Muscle of back (tissue), 11 donors: ENCODE results near the gene YPEL2. TPM values are rescaled to one million over a fixed set of nuclear protein-coding genes. Genes with fewer than 3 reads are reported as not detected.

Source experiments
- DNase-seq, 3 donors: peaks; one replicate each; pipeline versions ENCODE4 v3.0.0 to v3.0.0-alpha.2; 2013
- polyA plus RNA-seq, 10 donors: library from polyadenylated mRNA; unstranded; fragments of 120-200 nt; gene quantifications; one replicate each; pipeline ENCODE4 v1.2.1, GENCODE V29; 2013; ENCODE audit not compliant: insufficient read length in 10 of 10

Gene YPEL2
- polyA plus RNA-seq, 10 donors: 10.8 to 17.4 (median 14.4) TPM

DNA sequence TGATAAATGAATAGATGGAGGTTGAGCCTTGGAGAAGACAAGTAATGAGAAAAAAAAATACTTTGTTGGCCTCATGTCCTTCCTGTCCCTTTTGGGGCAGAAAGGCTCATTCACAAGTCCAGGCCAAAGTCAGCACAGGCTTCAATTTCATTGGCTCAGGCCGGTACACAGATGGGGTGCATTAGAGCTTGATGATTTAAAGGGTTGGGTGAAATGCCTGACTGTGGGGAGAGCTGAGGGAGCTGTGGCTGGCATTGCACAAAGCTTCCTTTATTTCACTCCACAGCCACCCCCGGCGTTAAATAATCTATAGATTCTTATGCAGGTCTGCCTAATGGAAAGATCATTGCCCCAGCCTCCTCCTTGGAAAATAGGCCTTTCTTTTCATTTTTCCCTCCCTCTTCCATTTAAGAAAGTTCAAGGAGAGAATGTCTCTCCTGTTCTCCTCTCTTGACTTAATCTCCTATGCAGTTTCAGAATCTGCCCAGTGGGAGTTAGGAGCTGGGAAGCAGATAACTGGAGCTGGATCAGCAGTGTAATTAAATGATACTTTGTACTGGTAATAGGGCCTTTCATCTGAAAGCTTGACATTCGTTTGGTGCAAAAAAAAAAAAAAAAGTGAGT is 24.4 kb downstream of the YPEL2 start:
- DNase-seq: no peak

DNA sequence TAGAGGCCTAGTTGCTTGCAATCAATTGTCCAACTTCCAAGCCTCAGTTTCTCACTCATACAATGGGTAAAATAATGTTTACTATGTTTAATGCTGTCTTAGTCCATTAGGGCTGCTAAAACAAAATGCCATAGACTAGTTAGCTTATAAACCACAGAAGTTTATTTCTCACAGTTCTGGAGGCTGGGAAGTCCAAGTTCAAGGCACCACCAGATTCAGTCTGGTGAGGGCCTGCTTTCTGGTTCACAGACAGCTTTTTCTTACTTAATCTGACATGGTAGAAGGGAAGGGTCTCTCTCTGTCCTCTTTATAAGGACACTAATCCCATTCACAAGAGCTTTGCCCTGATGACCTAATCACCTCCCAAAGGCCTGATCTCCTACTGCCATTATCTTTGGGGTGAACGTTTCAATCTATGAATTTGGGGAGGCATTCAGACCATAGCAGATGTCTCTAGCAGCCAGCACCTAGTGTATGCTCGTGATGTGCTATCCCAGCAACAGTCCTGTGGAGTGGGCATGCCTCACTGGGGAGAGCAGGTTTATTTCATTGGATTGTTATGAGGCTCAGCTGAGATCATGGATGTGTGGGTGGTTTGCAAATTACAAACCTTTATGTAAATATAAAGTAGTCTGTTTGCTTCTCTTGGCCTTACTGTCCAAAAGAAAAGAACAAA is 25.2 kb downstream of the YPEL2 start:
- no peak for DNase-seq

DNA sequence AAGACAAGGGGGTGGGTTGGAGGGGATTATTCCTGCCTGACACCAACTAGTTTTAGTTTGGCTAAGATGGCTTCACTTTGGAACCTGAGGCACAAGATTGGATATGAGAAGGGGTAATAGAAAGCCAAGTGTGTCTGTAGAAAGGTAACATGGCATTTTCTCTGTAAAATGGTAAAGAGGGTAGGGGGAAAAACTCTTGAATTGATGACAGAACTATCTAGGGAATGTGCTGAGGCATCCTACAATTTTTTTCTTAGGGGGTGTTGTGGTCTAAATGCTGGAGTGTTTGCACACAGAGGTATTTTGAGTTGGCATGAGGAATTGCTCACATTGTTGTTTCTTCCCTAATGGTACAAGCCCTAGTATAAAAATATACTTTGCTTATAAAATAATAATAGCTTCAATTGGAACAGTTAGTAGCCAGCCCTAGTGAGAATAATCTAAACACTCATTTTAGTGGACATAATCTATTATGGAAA is 25.8 kb downstream of the YPEL2 start:
- DNase-seq: no peak

DNA sequence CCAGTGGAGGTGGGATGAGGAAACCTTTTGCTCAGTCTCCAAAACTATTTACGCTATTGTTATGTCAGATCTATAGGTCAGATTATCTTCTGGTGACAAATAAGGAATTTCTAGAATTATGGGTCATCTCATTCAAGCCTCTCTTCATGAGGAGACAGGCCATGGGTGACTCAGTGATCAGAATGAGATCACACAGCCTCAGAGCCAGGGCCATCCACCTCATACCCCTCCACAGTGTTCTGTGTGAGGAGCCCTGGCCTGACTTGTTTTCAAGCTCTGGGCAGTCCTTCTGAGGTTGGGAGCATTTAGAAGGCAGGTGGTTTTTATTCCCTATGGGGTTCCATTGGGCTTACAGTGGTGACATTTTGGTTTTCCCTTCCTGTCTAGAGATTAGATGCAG is 26.5 kb downstream of the YPEL2 start:
- DNase-seq: no peak

DNA sequence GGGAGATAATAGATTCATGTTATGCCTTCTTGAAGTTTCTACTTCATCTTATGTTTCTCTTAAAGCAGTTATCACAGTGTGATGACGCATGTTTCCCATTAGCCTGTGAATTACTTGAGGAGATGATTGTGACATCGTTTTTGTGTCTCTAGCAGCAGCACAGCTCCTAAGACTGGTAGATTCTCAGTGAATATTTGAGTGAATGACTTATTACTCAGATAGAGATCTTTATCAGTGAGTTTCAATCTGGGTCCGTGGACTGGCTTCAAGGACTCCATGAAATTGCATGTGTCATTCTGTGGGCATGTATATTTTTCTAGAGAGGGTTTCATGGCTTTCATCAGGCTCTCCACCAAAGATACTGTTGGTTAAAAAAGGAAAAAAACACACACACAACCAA is 29.9 kb downstream of the YPEL2 start:
- DNase-seq: peak in 1 of 3 donors; percentile 86

DNA sequence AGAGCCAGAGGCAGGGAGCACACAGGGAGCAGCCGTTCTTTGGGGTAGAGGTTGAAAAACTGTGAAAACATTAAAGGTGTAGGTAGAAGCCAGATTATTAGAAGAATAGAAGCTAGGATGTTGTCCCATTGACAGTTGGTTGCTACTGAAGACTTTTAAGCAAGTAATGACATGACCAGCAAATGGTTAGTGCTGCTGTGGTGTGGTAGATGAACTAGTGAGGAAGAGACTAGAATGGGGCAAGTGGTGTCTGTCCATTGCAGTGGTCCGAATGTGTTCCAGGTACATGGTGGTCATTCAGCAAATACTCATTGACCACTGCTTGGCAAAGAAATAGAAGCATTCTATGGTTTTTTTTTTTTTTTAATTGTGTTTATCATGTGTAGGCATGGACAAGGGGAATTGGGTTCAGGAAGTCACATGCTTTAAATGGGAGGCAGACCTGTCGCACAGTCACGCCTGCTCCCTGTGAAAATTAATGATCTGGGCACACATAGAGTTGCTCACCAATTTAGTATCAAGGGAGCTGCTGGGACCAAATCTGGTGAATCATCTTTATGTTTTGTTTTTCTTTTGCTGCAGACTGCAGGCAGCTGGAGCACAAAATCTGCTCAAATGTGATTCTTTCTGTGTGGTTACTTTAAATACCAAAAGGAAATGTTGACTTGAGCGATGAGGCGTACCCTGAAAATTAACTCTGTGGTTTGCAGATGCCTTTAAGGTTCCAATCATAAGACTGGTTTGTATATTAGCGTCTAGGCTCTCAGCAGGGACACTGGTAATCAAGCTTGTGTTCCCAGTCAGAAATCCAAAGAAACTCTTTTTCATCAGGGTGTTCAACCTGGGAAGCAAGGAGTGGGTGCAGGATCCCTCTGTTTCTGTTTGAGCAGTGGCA is 30.7 kb downstream of the YPEL2 start:
- DNase-seq: peak in 1 of 3 donors; percentile 86

DNA sequence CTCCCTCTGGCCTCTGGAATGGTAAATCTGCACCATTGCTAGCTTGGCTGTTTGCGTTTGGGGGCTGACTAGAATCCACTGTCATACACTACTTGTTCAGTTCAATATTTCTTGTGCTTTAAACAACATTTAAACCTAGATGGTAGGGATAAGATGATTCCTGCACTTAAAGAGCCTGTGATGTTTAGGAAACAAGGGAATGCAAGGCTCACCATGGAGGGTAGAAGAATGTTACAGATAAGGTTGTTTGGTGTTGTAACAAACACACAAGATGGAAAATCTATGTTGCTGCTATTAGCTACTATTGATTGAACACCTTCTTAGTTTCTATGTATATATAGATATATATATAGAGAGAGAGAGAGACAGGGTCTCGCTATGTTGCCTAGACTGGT is 31.4 kb downstream of the YPEL2 start:
- no peak for DNase-seq

DNA sequence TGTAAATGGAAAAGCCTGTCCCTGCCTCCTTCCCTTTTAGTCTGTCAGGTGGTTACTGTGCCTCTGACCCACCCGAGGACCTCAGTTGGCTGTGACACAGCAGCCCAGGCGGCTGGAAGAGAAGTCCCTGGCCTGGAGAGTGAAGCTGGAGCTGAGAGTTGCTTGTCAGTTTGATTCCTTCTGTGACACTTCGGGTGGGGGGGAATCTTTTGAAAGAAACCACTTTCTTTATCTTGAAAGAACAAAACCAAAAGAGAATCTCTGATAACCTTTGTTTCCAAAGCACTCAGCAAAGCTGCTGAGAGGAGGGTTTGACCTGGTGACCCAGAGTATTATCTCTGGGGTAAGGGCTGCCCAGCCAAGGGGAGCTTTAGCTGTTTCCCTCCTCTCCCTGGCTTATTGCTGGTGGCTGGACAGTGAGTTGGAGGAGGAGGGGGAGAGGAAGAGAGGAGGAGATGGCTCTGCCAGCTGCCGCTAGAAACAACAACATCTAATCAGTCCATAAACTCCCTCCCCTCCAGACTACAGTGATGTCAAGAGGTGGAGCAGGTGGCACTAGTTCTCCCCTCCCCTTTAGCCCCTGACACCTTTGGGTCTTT is 34.0 kb downstream of the YPEL2 start:
- peak in 1 of 3 donors; percentile 36 for DNase-seq

DNA sequence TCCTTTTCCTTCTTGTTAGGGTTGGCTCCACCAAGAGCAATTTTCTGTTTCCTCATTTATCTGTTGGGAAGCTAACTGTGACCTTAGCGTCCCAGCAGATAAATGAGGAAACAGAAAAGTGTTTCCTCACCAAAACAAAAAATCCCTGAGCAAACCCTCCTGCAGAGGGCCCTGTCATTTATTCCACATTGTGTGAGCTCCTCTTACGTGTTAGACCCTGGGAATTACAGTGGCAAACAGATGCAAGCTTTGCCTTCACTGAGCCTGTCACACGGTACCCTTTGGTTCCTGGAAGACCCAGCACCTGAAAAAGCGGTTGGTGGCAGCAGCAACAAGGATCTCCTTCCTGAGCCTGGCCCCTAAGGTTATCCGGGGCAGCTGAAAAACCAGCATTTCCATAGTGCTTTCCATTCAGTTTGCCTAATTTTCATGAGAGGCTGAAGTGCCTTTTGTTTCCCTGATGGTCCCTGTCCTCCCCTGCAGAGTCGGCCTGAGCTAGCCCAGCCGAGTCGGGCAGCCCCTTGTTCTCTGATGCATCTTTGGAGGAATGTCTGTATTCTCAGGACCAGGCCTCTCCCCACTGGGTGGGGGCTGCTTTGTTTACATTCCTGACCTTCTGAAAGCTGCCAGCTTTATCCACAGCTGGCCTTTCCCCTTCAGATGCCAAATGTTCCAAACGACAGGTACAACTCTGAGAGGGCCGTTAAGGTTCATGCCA is 34.7 kb downstream of the YPEL2 start:
- DNase-seq: peak in 1 of 3 donors; percentile 42

DNA sequence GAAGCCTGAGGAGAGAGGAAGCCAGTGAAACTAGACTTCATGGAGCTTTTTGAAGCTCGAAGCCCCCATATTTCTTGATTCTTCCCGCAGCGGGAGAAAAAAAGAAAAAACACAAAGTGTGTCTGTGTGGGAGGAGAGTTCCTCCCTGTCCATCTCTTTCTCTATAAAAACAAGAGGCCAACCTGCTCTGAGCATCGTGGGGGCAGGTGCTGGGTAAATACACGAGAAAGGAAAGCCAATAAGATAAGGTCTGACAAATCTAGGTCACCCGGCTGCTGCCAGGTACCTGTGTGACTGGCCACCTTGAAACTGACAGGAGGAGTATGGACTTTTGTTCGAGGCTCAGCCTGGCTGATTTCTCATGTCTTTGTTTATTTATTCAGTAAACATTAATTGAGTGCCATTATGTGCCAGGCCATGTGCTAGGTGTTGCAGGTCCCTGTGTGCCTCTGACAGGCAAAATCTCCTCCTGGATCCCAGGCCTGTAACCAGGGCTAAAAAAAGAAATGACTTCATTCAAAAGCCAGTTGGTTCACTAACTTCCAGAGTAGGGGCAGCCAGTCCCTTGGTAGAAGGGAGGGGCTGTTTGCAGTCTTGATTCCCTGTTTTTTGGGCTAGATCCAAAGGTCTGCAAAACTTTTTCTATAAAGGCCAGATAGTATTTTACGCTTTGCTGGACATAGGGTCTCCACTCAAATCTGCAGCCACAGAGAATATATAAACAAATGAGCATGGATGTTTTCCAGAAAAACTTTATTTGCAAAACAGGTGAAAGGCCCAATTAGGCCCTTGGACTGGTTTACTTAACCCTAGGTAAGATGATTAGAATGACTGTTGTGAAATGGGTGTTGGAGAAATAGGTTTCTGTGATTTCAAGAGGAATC is 35.6 kb downstream of the YPEL2 start:
- peak; percentile 61 to 77 (median 65) for DNase-seq

DNA sequence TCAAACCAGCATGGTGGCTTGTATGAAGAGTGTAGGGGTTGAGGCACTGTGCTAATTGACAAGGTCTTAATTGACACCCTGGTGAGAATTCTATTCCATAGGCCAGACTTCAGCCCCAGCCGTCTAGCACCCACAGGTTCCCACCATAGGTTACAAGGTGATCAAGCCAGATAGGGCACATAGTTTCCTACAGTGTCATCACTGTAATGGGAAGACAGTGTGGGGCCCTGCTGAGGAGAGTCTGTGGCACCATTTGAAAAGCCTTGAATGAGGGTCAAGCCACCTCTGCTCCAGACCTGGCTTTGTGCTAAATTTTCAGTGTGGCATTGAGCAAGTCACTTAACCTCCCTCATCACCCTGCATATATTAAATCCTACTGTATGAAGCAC is 36.2 kb downstream of the YPEL2 start:
- DNase-seq: no peak

DNA sequence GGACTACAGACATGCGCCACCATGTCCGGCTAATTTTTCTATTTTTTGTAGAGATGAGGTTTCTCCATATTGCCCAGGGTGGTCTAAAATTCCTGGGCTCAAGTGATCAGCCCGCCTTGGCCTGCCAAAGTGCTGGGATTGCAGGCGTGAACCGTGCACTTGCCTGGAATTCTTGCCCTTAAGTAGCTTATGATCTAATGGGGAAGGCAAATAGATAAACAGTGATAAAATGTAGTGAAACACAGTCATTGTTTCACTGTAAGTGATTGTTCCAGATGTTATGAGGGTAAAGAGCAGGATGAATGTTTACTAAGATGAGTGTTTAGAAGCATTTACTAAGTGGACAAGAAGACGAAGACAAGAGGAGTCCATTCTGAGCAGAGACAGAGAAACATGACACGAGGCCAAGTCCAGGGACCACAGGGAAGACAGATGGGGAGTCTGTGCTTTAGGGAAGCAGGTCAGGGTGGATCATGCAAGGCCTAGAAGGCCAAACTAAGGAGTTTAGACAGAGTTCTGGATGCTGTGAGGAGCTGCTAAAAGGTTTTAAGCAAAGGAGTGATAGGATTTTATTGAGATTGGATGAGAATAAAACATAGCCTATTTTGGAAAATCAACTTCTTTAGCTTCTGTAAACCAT is 36.9 kb downstream of the YPEL2 start:
- no peak for DNase-seq

DNA sequence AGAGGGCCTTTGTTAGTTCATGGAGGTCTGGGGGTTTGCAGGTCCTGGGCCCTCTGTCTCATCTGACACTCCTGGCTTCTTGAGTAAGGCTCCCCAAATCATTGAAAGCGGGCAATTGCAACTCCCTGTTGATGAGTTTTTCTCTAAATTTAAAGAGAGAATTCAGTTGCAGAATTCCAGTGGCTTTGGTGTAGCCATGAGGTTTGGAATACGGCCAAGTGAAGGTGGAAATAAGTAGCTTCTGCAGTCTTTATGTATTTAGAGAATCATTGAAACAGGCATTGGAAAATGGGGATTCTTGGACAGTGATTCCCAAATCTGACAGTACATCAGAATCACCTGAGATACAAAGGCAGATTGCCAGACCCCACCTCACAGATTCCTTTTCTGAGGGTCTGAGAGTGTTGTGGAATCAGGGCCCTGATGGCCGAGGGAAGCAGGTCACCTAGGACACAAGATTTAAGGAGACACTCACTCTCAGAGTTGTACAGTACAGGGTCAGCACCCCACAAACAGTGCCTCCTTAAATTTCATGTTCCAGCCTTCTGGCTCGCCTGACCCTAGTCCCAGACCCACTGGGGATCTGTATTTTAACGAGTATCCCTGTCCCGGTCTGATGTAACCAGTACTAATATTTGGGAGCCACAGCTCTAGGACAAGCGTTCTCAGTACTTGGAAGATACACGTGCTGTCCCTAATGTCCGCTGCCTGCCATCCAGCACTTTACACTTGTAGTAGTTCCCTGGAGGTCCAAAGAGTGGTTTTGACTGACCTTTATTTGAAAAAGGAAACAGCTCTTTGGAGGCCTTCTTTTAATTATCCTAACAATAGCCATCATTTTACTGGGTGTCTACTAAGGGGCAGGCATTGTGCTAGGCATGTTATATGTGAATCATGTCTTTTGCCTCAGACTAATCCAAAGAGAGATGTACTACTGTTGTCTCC is 37.8 kb downstream of the YPEL2 start:
- DNase-seq: no peak

DNA sequence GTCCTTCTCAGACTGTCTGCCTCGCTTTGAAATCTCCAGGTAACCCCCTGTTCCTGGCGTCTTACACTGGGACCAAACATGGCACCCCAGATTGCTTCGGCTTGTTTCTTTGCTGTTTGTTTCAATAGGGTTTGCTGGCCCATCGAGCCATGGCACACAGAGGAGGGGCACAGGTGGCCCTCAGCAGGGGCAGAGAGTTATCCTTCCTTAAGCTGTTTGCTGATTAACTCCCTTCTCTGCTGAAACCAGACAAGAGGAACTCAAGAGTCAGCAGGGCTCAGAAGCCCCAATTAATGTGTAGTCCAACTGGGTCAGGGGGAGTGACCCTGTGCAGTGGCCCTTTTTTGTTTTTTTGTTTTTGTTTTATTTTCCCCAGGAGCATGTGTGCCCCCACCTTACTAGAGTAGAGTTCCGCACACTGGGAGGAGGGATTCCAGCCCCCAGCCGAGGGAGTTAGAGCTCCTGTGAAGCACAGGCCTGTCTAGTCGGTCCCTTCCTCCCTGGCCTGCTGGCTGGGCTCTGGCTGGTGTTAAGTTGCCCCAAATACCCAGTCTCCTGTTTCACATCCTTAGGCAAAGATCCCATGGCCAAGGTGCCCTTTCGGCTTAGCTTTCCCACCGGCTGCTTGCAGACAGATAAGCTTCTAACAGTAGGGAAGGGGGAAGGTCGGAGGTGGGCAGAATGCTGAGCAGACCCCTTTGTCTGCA is 39.3 kb downstream of the YPEL2 start:
- no peak for DNase-seq

DNA sequence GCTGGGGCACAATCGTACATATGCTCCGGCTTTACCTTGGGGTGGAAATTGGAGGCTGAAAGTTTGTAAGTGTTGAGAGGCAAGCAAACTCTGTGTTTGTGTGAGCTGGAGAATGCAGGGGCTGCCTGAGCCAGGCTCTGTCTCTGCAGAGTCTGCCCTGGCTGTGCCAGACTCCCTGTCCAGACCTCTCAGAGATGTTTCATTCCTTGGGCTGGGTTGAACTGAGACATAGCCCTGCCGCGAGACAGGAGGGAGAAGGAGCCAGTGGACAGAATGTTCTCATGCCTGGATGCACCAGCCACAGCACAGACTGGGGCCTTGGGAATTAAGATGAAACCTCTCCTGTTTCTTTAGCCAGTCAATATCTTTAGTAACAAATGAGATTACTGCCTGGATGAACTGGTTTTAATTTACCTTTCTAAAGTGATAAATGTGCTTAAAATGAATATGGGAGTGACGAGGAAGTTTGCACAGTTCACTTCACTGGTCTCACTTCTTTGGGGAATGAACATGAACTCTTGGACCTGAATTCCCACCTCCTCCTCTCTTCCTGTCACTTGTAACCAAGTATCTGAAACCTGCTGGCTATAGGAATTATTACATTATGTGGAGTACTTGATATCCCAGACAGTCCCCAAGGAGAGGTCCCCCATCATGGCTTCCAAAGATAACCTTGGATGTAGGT is 40.1 kb downstream of the YPEL2 start:
- peak in 1 of 3 donors; percentile 52 for DNase-seq

DNA sequence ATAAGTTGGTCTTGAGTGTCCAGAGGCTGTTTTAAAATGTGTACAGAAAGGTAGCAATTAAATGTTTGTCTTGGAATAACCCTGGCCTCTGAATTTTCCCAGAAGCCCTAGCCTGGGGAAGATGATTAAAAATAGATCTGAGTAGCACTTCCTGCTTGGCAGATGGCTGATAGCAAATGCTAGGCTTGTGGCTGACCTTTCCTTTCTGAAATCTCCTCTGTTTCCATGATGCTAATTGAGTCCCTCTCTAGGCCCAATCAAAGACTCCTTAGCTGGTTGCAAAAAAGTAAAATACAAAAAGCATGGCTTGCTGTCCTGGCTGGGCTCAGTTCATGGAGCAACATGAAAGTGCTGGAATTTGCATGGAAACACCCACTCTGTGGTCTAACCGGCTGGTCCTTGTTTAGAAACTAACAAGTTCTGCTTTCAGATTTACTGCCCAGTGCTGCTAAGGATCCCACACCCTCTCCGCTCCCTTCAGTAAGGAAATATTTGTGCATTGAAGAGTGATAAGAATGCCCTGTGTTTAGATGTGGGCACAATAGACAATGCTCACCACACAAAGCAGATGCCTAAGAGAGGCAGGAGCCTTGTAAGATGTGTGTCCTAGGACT is 40.8 kb downstream of the YPEL2 start:
- DNase-seq: peak in 2 of 3 donors; percentile 62 to 79
